Measurements from ENCODE around the gene PCBP3. TPM values are rescaled to one million over a fixed set of nuclear protein-coding genes. Genes with fewer than 3 reads are reported as not detected.

Gene PCBP3
- total and polyA plus RNA-seq, 2 of the 8 experiments (the other 6 are each of a cell fraction or from before 2014, with no cell fraction given) = 3.5 to 6.3 TPM

GRCh38 chr21:45817345-45817744, 173.8 kb downstream of the PCBP3 start (continued):
- TF ChIP-seq E2F6 (IDR thresholded peaks at IDR 0.05) = no peak
